Mesenchymal stem cell (in vitro differentiated cells and primary cell): ENCODE measurements around the gene THPO.

Source experiments
- DNase-seq: peaks from one replicate; pipeline ENCODE4 v3.0.0-alpha.2; 2013
- H2AFZ ChIP-seq: one replicate; pipeline ENCODE4 v1.6.1; 2013; ENCODE audit warnings: low read depth, mild to moderate bottlenecking, control low read depth, inconsistent platforms, low read length, moderate library complexity
- H2AK5ac ChIP-seq: 2 replicates; pipeline ENCODE4 v1.6.1; 2013; ENCODE audit warnings: low read length, moderate library complexity, mild to moderate bottlenecking, inconsistent platforms; ENCODE audit not compliant: severe bottlenecking
- H2BK120ac ChIP-seq: one replicate; pipeline ENCODE4 v1.6.1; 2013; ENCODE audit warnings: low read depth, mild to moderate bottlenecking, inconsistent platforms, low read length, moderate library complexity
- H2BK12ac ChIP-seq, 2 experiments: one replicate each; pipeline ENCODE4 v1.6.1; 2013; ENCODE audit warnings: inconsistent platforms in 2 of 2, low read length in 2 of 2, mild to moderate bottlenecking in 2 of 2, moderate library complexity in 2 of 2, control low read depth in 1 of 2
- H2BK15ac ChIP-seq: one replicate; pipeline ENCODE4 v1.6.1; 2013; ENCODE audit warnings: mild to moderate bottlenecking, low read depth, inconsistent platforms; ENCODE audit not compliant: poor library complexity, severe bottlenecking
- H2BK5ac ChIP-seq: 2 replicates; pipeline ENCODE4 v1.6.1; 2013; ENCODE audit warnings: low read depth, mild to moderate bottlenecking, low read length, control low read depth, inconsistent platforms; ENCODE audit not compliant: poor library complexity, severe bottlenecking
- H3K14ac ChIP-seq, 2 experiments: one replicate each; pipeline ENCODE4 v1.6.1; 2013; ENCODE audit warnings: inconsistent platforms in 2 of 2, low read length in 2 of 2, control low read depth in 1 of 2, mild to moderate bottlenecking in 1 of 2, moderate library complexity in 1 of 2
- H3K18ac ChIP-seq, 2 experiments: one replicate each; pipeline ENCODE4 v1.6.1; 2013; ENCODE audit warnings: inconsistent platforms in 2 of 2, low read length in 2 of 2, control low read depth in 1 of 2, low read depth in 1 of 2, mild to moderate bottlenecking in 1 of 2
- H3K23ac ChIP-seq, 2 experiments: one replicate each; pipeline ENCODE4 v1.6.1; 2013; ENCODE audit warnings: inconsistent platforms in 2 of 2, low read length in 2 of 2, mild to moderate bottlenecking in 2 of 2, moderate library complexity in 2 of 2, control low read depth in 1 of 2
- H3K27ac ChIP-seq: 2 replicates; pipeline ENCODE4 v1.5.1; 2013; ENCODE audit warnings: mild to moderate bottlenecking, moderate library complexity, low read length, control low read depth, inconsistent platforms; ENCODE audit not compliant: poor library complexity, severe bottlenecking
- H3K27me3 ChIP-seq, 2 experiments: 2 replicates each; pipeline versions ENCODE4 v1.6.1 to v1.7.0; 2013; ENCODE audit warnings: low read length in 2 of 2, mild to moderate bottlenecking in 2 of 2, moderate library complexity in 2 of 2, control low read depth in 1 of 2, inconsistent platforms in 1 of 2; ENCODE audit not compliant: control insufficient read depth in 1 of 2, insufficient read depth in 1 of 2
- H3K36me3 ChIP-seq, 2 experiments: 2 replicates each; pipeline versions ENCODE4 v1.6.1 to v1.7.0; 2013; ENCODE audit warnings: low read length in 2 of 2, control low read depth in 1 of 2, inconsistent platforms in 1 of 2, low read depth in 1 of 2, mild to moderate bottlenecking in 1 of 2; ENCODE audit not compliant: insufficient read depth in 2 of 2, control insufficient read depth in 1 of 2
- H3K4ac ChIP-seq, 2 experiments: one replicate each; pipeline ENCODE4 v1.6.1; 2013; ENCODE audit warnings: inconsistent platforms in 2 of 2, low read length in 2 of 2, mild to moderate bottlenecking in 2 of 2, moderate library complexity in 2 of 2, control low read depth in 1 of 2, low read depth in 1 of 2
- H3K4me1 ChIP-seq: 2 replicates; pipeline ENCODE4 v1.6.1; 2013; ENCODE audit warnings: low read depth, low read length, control low read depth; ENCODE audit not compliant: control insufficient read depth, insufficient read depth
- H3K4me2 ChIP-seq: 2 replicates; pipeline ENCODE4 v1.6.1; 2013; ENCODE audit warnings: low read length, mild to moderate bottlenecking, inconsistent platforms; ENCODE audit not compliant: poor library complexity, severe bottlenecking
- H3K4me3 ChIP-seq, 2 experiments: 2 replicates each; pipeline versions ENCODE4 v1.5.1 to v1.7.0; 2013; ENCODE audit warnings: low read length in 2 of 2, mild to moderate bottlenecking in 2 of 2, control low read depth in 1 of 2, low read depth in 1 of 2; ENCODE audit not compliant: insufficient read depth in 1 of 2
- H3K79me1 ChIP-seq: replicated peaks from 2 replicates; pipeline ENCODE4 v1.6.1; 2013; ENCODE audit warnings: mild to moderate bottlenecking, control low read depth, low read length, inconsistent platforms; ENCODE audit not compliant: poor library complexity, severe bottlenecking
- H3K9ac ChIP-seq: 2 replicates; pipeline ENCODE4 v1.7.0; 2013; ENCODE audit warnings: mild to moderate bottlenecking, low read length, moderate library complexity
- H3K9me3 ChIP-seq: 2 replicates; pipeline ENCODE4 v1.7.0; 2013; ENCODE audit warnings: mild to moderate bottlenecking, low read length; ENCODE audit not compliant: control insufficient read depth
- H4K8ac ChIP-seq: one replicate; pipeline ENCODE4 v1.6.1; 2013; ENCODE audit warnings: inconsistent platforms, mild to moderate bottlenecking, low read length, moderate library complexity
- H4K91ac ChIP-seq: one replicate; pipeline ENCODE4 v1.6.1; 2013; ENCODE audit warnings: mild to moderate bottlenecking, low read length, inconsistent platforms
- WGBS: methylation state at CpG from one replicate; pipeline ENCODE4 v1.1.7; 2013; ENCODE audit warnings: mixed read lengths; 5-methylcytosine and 5-hydroxymethylcytosine counted together

THPO gene

GRCh38 chr3:184371570-184372018 is 6.4 kb downstream of the THPO start:
- Histone ChIP-seq H4K8ac (no peak overlapping the region), H3K23ac (no peak overlapping the region), H2BK12ac (no peak overlapping the region), H3K79me1 (peaks cover 10% of the 10 kb centered on the region), H2AFZ (no peak overlapping the region), H3K18ac (no peak overlapping the region), H3K9ac (peak overlapping the region; percentile 7), H3K4me3 (no peak overlapping the region), H3K27me3 (peaks cover 5 to 20% of the 10 kb centered on the region in 2 experiments), H2BK120ac (no peak overlapping the region), H3K27ac (peak overlapping the region; percentile 36), H3K9me3 (no peaks in the 10 kb centered on the region), H2AK5ac (no peak overlapping the region), H3K4ac (no peak overlapping the region), H2BK5ac (no peak overlapping the region), H3K14ac (no peak overlapping the region), H3K36me3 (peaks cover 16 to 25% of the 10 kb centered on the region in 2 experiments), H3K4me2 (no peak overlapping the region), H3K4me1 (peaks cover 12% of the 10 kb centered on the region), H4K91ac (no peak overlapping the region), H2BK15ac (no peak overlapping the region)
- peak; percentile 82 for DNase-seq
- 57% methylated on average over 5 of the region's 5 CpGs for WGBS

- Histone ChIP-seq H2BK120ac (no peak overlapping the region), H4K8ac (no peak overlapping the region), H3K4me3 (no peak overlapping the region), H3K4me1 (peaks cover 17% of the 10 kb centered on the region), H4K91ac (no peak overlapping the region), H3K4me2 (no peak overlapping the region), H3K14ac (no peak overlapping the region), H3K27ac (peak overlapping the region; percentile 3), H3K27me3 (peaks cover 0 to 5% of the 10 kb centered on the region in 2 experiments), H3K9me3 (no peaks in the 10 kb centered on the region), H2BK15ac (no peak overlapping the region), H3K36me3 (peaks cover 22 to 41% of the 10 kb centered on the region in 2 experiments), H3K23ac (no peak overlapping the region), H2AFZ (no peak overlapping the region), H3K9ac (peak overlapping the region; percentile 62), H2AK5ac (no peak overlapping the region), H2BK12ac (no peak overlapping the region), H3K18ac (no peak overlapping the region), H3K79me1 (peaks cover 16% of the 10 kb centered on the region), H3K4ac (no peak overlapping the region), H2BK5ac (no peak overlapping the region)
- no peak for DNase-seq
- 93% methylated on average over 3 of the region's 3 CpGs for WGBS
Measured at GRCh38 chr3:184368586-184369183, 9.3 kb downstream of the THPO start.

DNA sequence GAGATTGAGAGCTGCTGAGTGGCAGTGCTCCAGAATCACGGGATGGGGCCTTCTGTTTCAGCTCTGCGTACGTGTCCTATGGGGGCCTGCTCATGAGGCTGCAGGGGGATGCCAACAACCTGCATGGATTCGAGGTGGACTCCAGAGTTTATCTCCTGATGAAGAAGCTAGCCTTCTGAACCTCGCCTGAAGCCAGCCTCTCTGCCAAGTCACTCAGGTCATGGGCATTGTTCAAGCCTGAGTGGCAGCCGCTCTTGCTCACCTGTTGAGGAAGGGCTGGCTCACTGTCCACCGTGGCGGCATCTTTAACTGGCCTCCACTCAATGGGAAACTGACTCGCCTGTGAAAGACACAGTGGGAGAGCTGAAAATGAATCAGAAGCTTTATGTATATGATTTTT is 9.9 kb downstream of the THPO start:
- peaks cover 16% of the 10 kb centered on the region for H3K79me1 ChIP-seq
- peaks cover 17% of the 10 kb centered on the region for H3K4me1 ChIP-seq
- H2BK5ac ChIP-seq: no peak overlapping the region
- H3K9ac ChIP-seq: no peak overlapping the region
- H3K4ac ChIP-seq: no peak overlapping the region
- no peak overlapping the region for H4K8ac ChIP-seq
- H3K27ac ChIP-seq: no peak overlapping the region
- H3K27me3 ChIP-seq: no peaks in the 10 kb centered on the region
- H2BK120ac ChIP-seq: no peak overlapping the region
- H4K91ac ChIP-seq: no peak overlapping the region
- H2BK12ac ChIP-seq: no peak overlapping the region
- no peak overlapping the region for H2BK15ac ChIP-seq
- H3K4me3 ChIP-seq: no peak overlapping the region
- no peak overlapping the region for H3K23ac ChIP-seq
- 95% methylated on average over 7 of the region's 9 CpGs for WGBS
- no peak overlapping the region for H2AFZ ChIP-seq
- H3K4me2 ChIP-seq: no peak overlapping the region
- no peak overlapping the region for H2AK5ac ChIP-seq
- H3K18ac ChIP-seq: no peak overlapping the region
- DNase-seq: no peak
- H3K14ac ChIP-seq: no peak overlapping the region
- H3K9me3 ChIP-seq: no peaks in the 10 kb centered on the region
- peaks cover 22 to 41% of the 10 kb centered on the region in 2 experiments for H3K36me3 ChIP-seq

- peaks cover 13% of the 10 kb centered on the region for H3K4me1 ChIP-seq
- H3K79me1 ChIP-seq: peaks cover 16% of the 10 kb centered on the region
- H3K36me3 ChIP-seq: peaks cover 22 to 41% of the 10 kb centered on the region in 2 experiments
- no peak overlapping the region for H3K14ac ChIP-seq
- no peaks in the 10 kb centered on the region for H3K9me3 ChIP-seq
- H2BK120ac ChIP-seq: no peak overlapping the region
- H2BK15ac ChIP-seq: no peak overlapping the region
- H3K27me3 ChIP-seq: no peaks in the 10 kb centered on the region
- no peak overlapping the region for H3K18ac ChIP-seq
- 94% methylated on average over 3 of the region's 5 CpGs for WGBS
- no peak overlapping the region for H2BK12ac ChIP-seq
- peak overlapping the region; percentile 31 for H3K9ac ChIP-seq
- no peak overlapping the region for H3K4me3 ChIP-seq
- H3K4ac ChIP-seq: no peak overlapping the region
- no peak overlapping the region for H2BK5ac ChIP-seq
- H4K8ac ChIP-seq: no peak overlapping the region
- H3K4me2 ChIP-seq: no peak overlapping the region
- H2AFZ ChIP-seq: no peak overlapping the region
- peak; percentile 22 for DNase-seq
- no peak overlapping the region for H3K23ac ChIP-seq
- H3K27ac ChIP-seq: no peak overlapping the region
- H2AK5ac ChIP-seq: no peak overlapping the region
- H4K91ac ChIP-seq: no peak overlapping the region
Measured at GRCh38 chr3:184366619-184367289, 11.3 kb downstream of the THPO start.
